HepG2 (cell line): ENCODE measurements around the gene HDAC10. TPM values are rescaled to one million over a fixed set of nuclear protein-coding genes. Genes with fewer than 3 reads are reported as not detected.

Source experiments
- AHR ChIP-seq: IDR thresholded peaks from 2 replicates; pipeline ENCODE4 v1.6.1; 2018; ENCODE audit warnings: missing genetic modification reagents, missing compliant biosample characterization
- BHLHE40 ChIP-seq: IDR thresholded peaks from 2 replicates; pipeline ENCODE4 v1.6.1; 2011; ENCODE audit warnings: low read length, improper control_type of control experiment
- CENPX ChIP-seq: sonication (generic); formaldehyde crosslinking; IDR thresholded peaks from 2 replicates; pipeline ENCODE4 v1.9.0; 2021; ENCODE audit warnings: mild to moderate bottlenecking, missing genetic modification reagents, moderate library complexity
- ELF3 ChIP-seq: IDR thresholded peaks from 2 replicates; pipeline ENCODE4 v1.6.1; 2016; ENCODE audit warnings: missing genetic modification reagents, missing compliant biosample characterization
- HMGA1 ChIP-seq: sonication (generic); formaldehyde crosslinking; conservative IDR thresholded peaks from 2 replicates; pipeline ENCODE4 v1.4.0; 2020; ENCODE audit warnings: missing genetic modification reagents
- HNF4G ChIP-seq, 2 experiments: sonication (generic) in 1 of 2; formaldehyde crosslinking in 1 of 2; IDR thresholded peaks; 2 replicates each; pipeline versions ENCODE4 v1.4.0 to v1.6.1; 2011 to 2020; ENCODE audit warnings: borderline replicate concordance in 2 of 2, low read depth in 2 of 2, mild to moderate bottlenecking in 2 of 2, low read length in 1 of 2, missing genetic modification reagents in 1 of 2, moderate library complexity in 1 of 2
- JDP2 ChIP-seq: sonication (generic); formaldehyde crosslinking; IDR thresholded peaks from 2 replicates; pipeline ENCODE4 v1.8.1; 2022; ENCODE audit warnings: missing genetic modification reagents, borderline replicate concordance
- MYNN ChIP-seq: sonication (generic); formaldehyde crosslinking; IDR thresholded peaks from 2 replicates; pipeline ENCODE4 v1.4.0; 2020; ENCODE audit warnings: mild to moderate bottlenecking, low read depth, missing genetic modification reagents
- NFYC ChIP-seq: IDR thresholded peaks from 2 replicates; pipeline ENCODE4 v1.6.1; 2016; ENCODE audit warnings: missing genetic modification reagents, missing compliant biosample characterization
- PCBP1 ChIP-seq: fragments of 200-400 bp; formaldehyde crosslinking; IDR thresholded peaks from 2 replicates; pipeline ENCODE4 v1.6.1; 2017; ENCODE audit warnings: mild to moderate bottlenecking, low read depth, low read length, borderline replicate concordance
- SALL1 ChIP-seq: sonication (generic); formaldehyde crosslinking; IDR thresholded peaks from 2 replicates; pipeline ENCODE4 v1.8.0; 2022; ENCODE audit warnings: mild to moderate bottlenecking, missing genetic modification reagents
- SIX4 ChIP-seq: sonication (generic); formaldehyde crosslinking; IDR thresholded peaks from 2 replicates; pipeline ENCODE4 v1.4.0; 2020; ENCODE audit warnings: missing genetic modification reagents
- SMARCE1 ChIP-seq: fragments of 450-650 bp; IDR thresholded peaks from 2 replicates; pipeline ENCODE4 v1.6.1; 2017; ENCODE audit warnings: borderline replicate concordance
- SMC3 ChIP-seq: IDR thresholded peaks from 2 replicates; pipeline ENCODE4 v1.6.1; 2011; ENCODE audit warnings: low read length, improper control_type of control experiment
- SSRP1 ChIP-seq: IDR thresholded peaks from 2 replicates; pipeline ENCODE4 v1.6.1; 2016; ENCODE audit warnings: control low read depth
- ZBTB39 ChIP-seq: sonication (generic); formaldehyde crosslinking; IDR thresholded peaks from 2 replicates; pipeline ENCODE4 v1.5.0; 2020; ENCODE audit warnings: missing genetic modification reagents
- ZKSCAN8 ChIP-seq: IDR thresholded peaks from 2 replicates; pipeline ENCODE4 v1.6.1; 2016; ENCODE audit warnings: borderline replicate concordance, missing genetic modification reagents, missing compliant biosample characterization
- ZNF660 ChIP-seq: sonication (generic); formaldehyde crosslinking; IDR thresholded peaks from 2 replicates; pipeline ENCODE4 v1.5.1; 2020; ENCODE audit warnings: mild to moderate bottlenecking, low read depth, missing genetic modification reagents, borderline replicate concordance
- ZNF724P ChIP-seq: sonication (generic); formaldehyde crosslinking; IDR thresholded peaks from 2 replicates; pipeline ENCODE4 v1.8.0; 2022; ENCODE audit warnings: missing genetic modification reagents, borderline replicate concordance
- ZNF83 ChIP-seq: sonication (generic); formaldehyde crosslinking; IDR thresholded peaks from 2 replicates; pipeline ENCODE4 v1.4.0; 2020; ENCODE audit warnings: missing genetic modification reagents, mild to moderate bottlenecking, borderline replicate concordance
- polyA plus RNA-seq, 8 experiments: library from polyadenylated mRNA; depleted of rRNA in 3 of 8; stranded (reverse) in 7 of 8; unstranded in 1 of 8; fragments of >200 nt; fragmentation: Illumina TruSeq in 4 of 8; extraction: Trizol in 4 of 8; gene quantifications; 2 replicates each; pipeline versions ENCODE4 v1.2.1 to v1.2.3, GENCODE V29; 2011 to 2016; ENCODE audit warnings: low read depth in 4 of 8, missing spikeins in 1 of 8, mixed read lengths in 1 of 8; ENCODE audit not compliant: insufficient read depth in 1 of 8
- total RNA-seq, 5 experiments: library from RNA; depleted of rRNA; stranded (reverse); fragments of >200 nt; fragmentation: Illumina TruSeq; extraction: Trizol; gene quantifications; 2 replicates each; pipeline ENCODE4 v1.2.3, GENCODE V29; 2016; ENCODE audit warnings: low read depth in 1 of 5
- TF ChIP-seq, protein P1 (sequence below): sonication (generic); formaldehyde crosslinking; IDR thresholded peaks from 2 replicates; pipeline ENCODE4 v1.5.0; 2020; ENCODE audit warnings: mild to moderate bottlenecking, missing genetic modification reagents

Gene HDAC10
- total and polyA plus RNA-seq, 2 of the 13 experiments (the other 11 are each of a cell fraction or from before 2014, with no cell fraction given): 13.9 to 14.9 TPM

GRCh38 chr22:50244420-50245213, 6.4 kb downstream of the HDAC10 start, which contains the start of gene TUBGCP6 (continued):
- TF ChIP-seq ZKSCAN8 (peak; percentile 86; the same call in 1 of the 2 replicates), SMARCE1 (no peak), ZBTB39 (CRISPR knock-in tag) (no peak; the same call in 1 of the 2 replicates), SMC3 (no peak), ELF3 (peak; percentile 84), ZNF83 (no peak; the same call in 1 of the 2 replicates), HMGA1 (no peak), ZNF724P (CRISPR knock-in tag) (no peak; the same call in 1 of the 2 replicates), SIX4 (CRISPR knock-in tag) (peak; percentile 73), AHR (CRISPR knock-in tag) (no peak), MYNN (CRISPR knock-in tag) (no peak), ZNF660 (no peak), SALL1 (CRISPR knock-in tag) (no peak; the same call in 1 of the 2 replicates), HNF4G (IDR thresholded peaks at IDR 0.05; ENCODE audit: borderline replicate concordance, low read depth, low read length) (no peak), HNF4G (CRISPR knock-in tag; IDR thresholded peaks at IDR 0.05; ENCODE audit: borderline replicate concordance, low read depth) (peak; percentile 71), SSRP1 (CRISPR knock-in tag) (no peak), CENPX (CRISPR knock-in tag) (no peak), BHLHE40 (peak; percentile 32; the same call in 1 of the 2 replicates), NFYC (CRISPR knock-in tag) (peak; percentile 67), JDP2 (CRISPR knock-in tag) (no peak), PCBP1 (0 out of 2 replicates have a peak, but pooled peaks have one; percentile 25)
- TF ChIP-seq, protein P1, sequence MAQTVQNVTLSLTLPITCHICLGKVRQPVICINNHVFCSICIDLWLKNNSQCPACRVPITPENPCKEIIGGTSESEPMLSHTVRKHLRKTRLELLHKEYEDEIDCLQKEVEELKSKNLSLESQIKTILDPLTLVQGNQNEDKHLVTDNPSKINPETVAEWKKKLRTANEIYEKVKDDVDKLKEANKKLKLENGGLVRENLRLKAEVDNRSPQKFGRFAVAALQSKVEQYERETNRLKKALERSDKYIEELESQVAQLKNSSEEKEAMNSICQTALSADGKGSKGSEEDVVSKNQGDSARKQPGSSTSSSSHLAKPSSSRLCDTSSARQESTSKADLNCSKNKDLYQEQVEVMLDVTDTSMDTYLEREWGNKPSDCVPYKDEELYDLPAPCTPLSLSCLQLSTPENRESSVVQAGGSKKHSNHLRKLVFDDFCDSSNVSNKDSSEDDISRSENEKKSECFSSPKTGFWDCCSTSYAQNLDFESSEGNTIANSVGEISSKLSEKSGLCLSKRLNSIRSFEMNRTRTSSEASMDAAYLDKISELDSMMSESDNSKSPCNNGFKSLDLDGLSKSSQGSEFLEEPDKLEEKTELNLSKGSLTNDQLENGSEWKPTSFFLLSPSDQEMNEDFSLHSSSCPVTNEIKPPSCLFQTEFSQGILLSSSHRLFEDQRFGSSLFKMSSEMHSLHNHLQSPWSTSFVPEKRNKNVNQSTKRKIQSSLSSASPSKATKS (CRISPR knock-in tag): no peak
